WTC11 (cell line): ENCODE results near the gene BNC1. TPM values are rescaled to one million over a fixed set of nuclear protein-coding genes. Genes with fewer than 3 reads are reported as not detected.

Experiments used
- ATAC-seq: fragments of 200-7000 bp; cut with Tn5 transposase; 2 replicates; pipeline ENCODE4 v1.10.0; 2021; ENCODE audit warnings: mild to moderate bottlenecking, moderate library complexity
- CTCF ChIA-PET: fragments of 300-600 bp; sonication (Branson Sonifier 250); formaldehyde crosslinking; loops from one replicate; lab custom pipeline; 2021; ENCODE audit warnings: antibody characterized with exemption; lab: Charles Lee
- POLR2A ChIA-PET: fragments of 350-600 bp; sonication (Branson Sonifier 250); formaldehyde crosslinking; loops from one replicate; lab custom pipeline; 2021; ENCODE audit warnings: antibody characterized with exemption; lab: Charles Lee
- DNase-seq: peaks from one replicate; pipeline ENCODE4 v3.0.0; 2021; ENCODE audit warnings: low spot score
- H3K27ac Mint-ChIP-seq: 2 replicates; pipeline ENCODE4 v1.8.0; 2021; ENCODE audit warnings: mixed read lengths
- H3K27me3 Mint-ChIP-seq: 2 replicates; pipeline ENCODE4 v1.8.0; 2021; ENCODE audit warnings: low read depth, mild to moderate bottlenecking, moderate library complexity, mixed read lengths
- H3K36me3 Mint-ChIP-seq: 2 replicates; pipeline ENCODE4 v1.8.0; 2021; ENCODE audit warnings: mixed read lengths
- H3K4me1 Mint-ChIP-seq: 2 replicates; pipeline ENCODE4 v1.8.0; 2022; ENCODE audit warnings: mixed read lengths
- H3K4me3 Mint-ChIP-seq: 2 replicates; pipeline ENCODE4 v1.8.0; 2021; ENCODE audit warnings: mild to moderate bottlenecking, moderate library complexity, mixed read lengths
- H3K9me3 Mint-ChIP-seq: 2 replicates; pipeline ENCODE4 v1.8.0; 2021; ENCODE audit warnings: mixed read lengths
- CTCF ChIP-seq: fragments of 200-600 bp; IDR thresholded peaks from 2 replicates; pipeline ENCODE4 v1.8.0; 2022; ENCODE audit warnings: antibody characterized with exemption
- E2F1 ChIP-seq: sonication (generic); formaldehyde crosslinking; IDR thresholded peaks from 2 replicates; pipeline ENCODE4 v1.8.0; 2022; ENCODE audit warnings: mild to moderate bottlenecking, missing genetic modification reagents
- E2F4 ChIP-seq: sonication (generic); formaldehyde crosslinking; IDR thresholded peaks from 2 replicates; pipeline ENCODE4 v1.8.1; 2022; ENCODE audit warnings: low read depth, mild to moderate bottlenecking, moderate library complexity, missing genetic modification reagents, borderline replicate concordance
- ERG ChIP-seq: fragments of 250-450 bp; sonication (Bioruptor Pico); IDR thresholded peaks from 2 replicates; pipeline ENCODE4 v1.8.0; 2021; ENCODE audit warnings: mild to moderate bottlenecking
- ETV6 ChIP-seq: sonication (generic); formaldehyde crosslinking; IDR thresholded peaks from 2 replicates; pipeline ENCODE4 v1.8.1; 2022; ENCODE audit warnings: mild to moderate bottlenecking, missing genetic modification reagents
- GTF2I ChIP-seq: fragments of 250-450 bp; sonication (Bioruptor Pico); conservative IDR thresholded peaks from 2 replicates; pipeline ENCODE4 v1.4.0; 2021; ENCODE audit warnings: mild to moderate bottlenecking
- HMGA2 ChIP-seq: fragments of 250-450 bp; sonication (Bioruptor Pico); IDR thresholded peaks from 2 replicates; pipeline ENCODE4 v1.4.0; 2021; ENCODE audit warnings: mild to moderate bottlenecking, moderate library complexity
- JUN ChIP-seq: sonication (generic); formaldehyde crosslinking; IDR thresholded peaks from 2 replicates; pipeline ENCODE4 v1.8.0; 2023; ENCODE audit warnings: mild to moderate bottlenecking, missing genetic modification reagents
- KAT7 ChIP-seq: sonication (generic); formaldehyde crosslinking; IDR thresholded peaks from 2 replicates; pipeline ENCODE4 v1.8.1; 2023; ENCODE audit warnings: missing genetic modification reagents, mild to moderate bottlenecking, borderline replicate concordance
- MAX ChIP-seq: sonication (generic); formaldehyde crosslinking; IDR thresholded peaks from 2 replicates; pipeline ENCODE4 v1.8.0; 2022; ENCODE audit warnings: mild to moderate bottlenecking, missing genetic modification reagents
- PRDM15 ChIP-seq: sonication (generic); formaldehyde crosslinking; IDR thresholded peaks from 2 replicates; pipeline ENCODE4 v1.8.0; 2022; ENCODE audit warnings: missing genetic modification reagents
- PRRX2 ChIP-seq: fragments of 250-450 bp; sonication (Bioruptor Pico); IDR thresholded peaks from 2 replicates; pipeline ENCODE4 v1.8.0; 2021; ENCODE audit warnings: mild to moderate bottlenecking
- TEAD1 ChIP-seq: sonication (generic); formaldehyde crosslinking; IDR thresholded peaks from 2 replicates; pipeline ENCODE4 v1.8.0; 2022; ENCODE audit warnings: mild to moderate bottlenecking, missing genetic modification reagents
- TP53 ChIP-seq: sonication (generic); formaldehyde crosslinking; IDR thresholded peaks from 2 replicates; pipeline ENCODE4 v1.8.1; 2023; ENCODE audit warnings: mild to moderate bottlenecking, missing genetic modification reagents
- USF1 ChIP-seq: sonication (generic); formaldehyde crosslinking; IDR thresholded peaks from 2 replicates; pipeline ENCODE4 v1.8.0; 2022; ENCODE audit warnings: mild to moderate bottlenecking, missing genetic modification reagents
- USF2 ChIP-seq: sonication (generic); formaldehyde crosslinking; IDR thresholded peaks from 2 replicates; pipeline ENCODE4 v1.8.1; 2023; ENCODE audit warnings: mild to moderate bottlenecking, missing genetic modification reagents, moderate library complexity
- ZMAT4 ChIP-seq: fragments of 250-450 bp; sonication (Bioruptor Pico); IDR thresholded peaks from 2 replicates; pipeline ENCODE4 v1.9.0; 2021; ENCODE audit warnings: mild to moderate bottlenecking
- ZNF671 ChIP-seq: fragments of 250-450 bp; sonication (Bioruptor Pico); IDR thresholded peaks from 2 replicates; pipeline ENCODE4 v1.8.0; 2021; ENCODE audit warnings: mild to moderate bottlenecking
- total RNA-seq: library from RNA; stranded (reverse); gene quantifications from 3 replicates; pipeline ENCODE4 v1.2.3, GENCODE V29; 2021

The BNC1 gene
- total RNA-seq, 1 experiment from 2014 or later = 0.11 TPM

GRCh38 chr15:83320404-83320803, 35.9 kb upstream of the BNC1 start (continued):
- TF ChIP-seq E2F1 = no peak
- no peak for TF ChIP-seq CTCF
- no peak for TF ChIP-seq ETV6 (CRISPR knock-in tag)

- H3K4me3 Mint-ChIP-seq = no peak overlapping the region
- H3K27ac Mint-ChIP-seq = no peak overlapping the region
- H3K36me3 Mint-ChIP-seq = no peaks in the 10 kb centered on the region
- no peak for TF ChIP-seq HMGA2 (CRISPR knock-in tag)
- TF ChIP-seq ZMAT4 (CRISPR knock-in tag) = no peak
- TF ChIP-seq ZNF671 (CRISPR knock-in tag) = no peak
- TF ChIP-seq TP53 = no peak
- TF ChIP-seq TEAD1 (CRISPR knock-in tag) = no peak
- TF ChIP-seq ERG (CRISPR knock-in tag) = no peak
- no peak for TF ChIP-seq PRRX2 (CRISPR knock-in tag)
- no peak for TF ChIP-seq MAX (CRISPR knock-in tag)
- TF ChIP-seq E2F4 (CRISPR knock-in tag) = no peak
- TF ChIP-seq CTCF = no peak
- no peak for TF ChIP-seq JUN
- no peak for TF ChIP-seq USF2 (CRISPR knock-in tag)
- no peak for TF ChIP-seq GTF2I
- no peak for TF ChIP-seq ETV6 (CRISPR knock-in tag)
- no peak for TF ChIP-seq KAT7
- TF ChIP-seq E2F1 = no peak
- TF ChIP-seq PRDM15 (CRISPR knock-in tag) = no peak
- TF ChIP-seq USF1 (CRISPR knock-in tag) = no peak
- DNase-seq (no peak), ATAC-seq (no peak)
- ChIA-PET POLR2A (no interaction called here), CTCF (no interaction called here)
- peaks cover 8% of the 10 kb centered on the region for H3K9me3 Mint-ChIP-seq
- no peaks in the 10 kb centered on the region; the same call in none of the 2 replicates for H3K27me3 Mint-ChIP-seq
- H3K4me1 Mint-ChIP-seq = peaks cover 12% of the 10 kb centered on the region
Measured at GRCh38 chr15:83319771-83320170, 35.3 kb upstream of the BNC1 start.
